A549 (cell line): ENCODE measurements around the gene BEND7. TPM values are rescaled to one million over a fixed set of nuclear protein-coding genes. Genes with fewer than 3 reads are reported as not detected.

Experiments used
- ATAC-seq, 2 experiments: fragments of 200-7000 bp in 1 of 2; fragments of >200 bp in 1 of 2; cut with Nextera tagmentation in 1 of 2; cut with Tn5 transposase in 1 of 2; 3 replicates each; pipeline versions ENCODE4 v1.8.0 to v1.9.1; 2018 to 2020; ENCODE audit warnings: mild to moderate bottlenecking in 1 of 2, moderate library complexity in 1 of 2
- CTCF ChIA-PET: fragments of 300-600 bp; sonication (Branson Sonifier 250); formaldehyde crosslinking; extraction: SDS; loops from one replicate; lab custom pipeline; 2021; ENCODE audit warnings: antibody characterized with exemption, inconsistent platforms; lab: Yijun Ruan, JAX
- POLR2A ChIA-PET: fragments of 350-600 bp; formaldehyde crosslinking; extraction: SDS; loops from one replicate; lab custom pipeline; 2021; ENCODE audit warnings: antibody characterized with exemption, inconsistent platforms; lab: Yijun Ruan, JAX
- DNase-seq, 2 experiments: peaks; one replicate each; pipeline versions ENCODE4 v3.0.0 to v3.0.0-alpha.2; 2011 to 2016; ENCODE audit warnings: low read depth in 1 of 2, low spot score in 1 of 2
- FAIRE-seq: peaks from 2 replicates; lab custom pipeline; 2011; peaks lifted over from hg19 to GRCh38; lab: Jason Lieb, UNC
- H3K27ac ChIP-seq, 2 experiments: fragments of >200 bp; sonication (Bioruptor Twin); formaldehyde crosslinking; 3 replicates each; pipeline ENCODE4 v1.5.1; 2016 to 2017
- H3K4me1 ChIP-seq: fragments of >200 bp; sonication (Bioruptor Twin); formaldehyde crosslinking; 3 replicates; pipeline ENCODE4 v1.6.1; 2016
- H3K4me2 ChIP-seq: fragments of >200 bp; sonication (Bioruptor Twin); formaldehyde crosslinking; 3 replicates; pipeline ENCODE4 v1.6.1; 2016
- H3K4me3 ChIP-seq: fragments of >200 bp; sonication (Bioruptor Twin); formaldehyde crosslinking; 3 replicates; pipeline ENCODE4 v1.5.1; 2016
- H3K9me3 ChIP-seq: fragments of >200 bp; sonication (Bioruptor Twin); formaldehyde crosslinking; 3 replicates; pipeline ENCODE4 v1.6.1; 2016
- CHD2 ChIP-seq: fragments of 150-350 bp; IDR thresholded peaks from 2 replicates; pipeline ENCODE4 v1.6.1; 2014; ENCODE audit warnings: low read length; ENCODE audit not compliant: partially characterized antibody
- FOSB ChIP-seq: fragments of 250-450 bp; sonication (Bioruptor Pico); IDR thresholded peaks from 2 replicates; pipeline ENCODE4 v1.5.0; 2020; ENCODE audit warnings: mild to moderate bottlenecking, moderate library complexity
- FOSL2 ChIP-seq, 2 experiments: fragments of 450-650 bp in 1 of 2; fragments of >200 bp in 1 of 2; sonication (Bioruptor Twin) in 1 of 2; formaldehyde crosslinking; IDR thresholded peaks; 2 replicates each; pipeline versions ENCODE4 v1.5.0 to v1.6.1; 2016 to 2020; ENCODE audit warnings: mild to moderate bottlenecking in 1 of 2, moderate library complexity in 1 of 2
- HOXA7 ChIP-seq: fragments of 250-450 bp; sonication (Bioruptor Pico); IDR thresholded peaks from 2 replicates; pipeline ENCODE4 v1.5.0; 2020; ENCODE audit warnings: mild to moderate bottlenecking, moderate library complexity
- MAFK ChIP-seq: fragments of 450-650 bp; IDR thresholded peaks from 2 replicates; pipeline ENCODE4 v1.6.1; 2014; ENCODE audit not compliant: partially characterized antibody
- RCOR1 ChIP-seq: fragments of 150-350 bp; IDR thresholded peaks from 2 replicates; pipeline ENCODE4 v1.6.1; 2014; ENCODE audit warnings: antibody characterized with exemption, low read length, low read depth
- RFX5 ChIP-seq: fragments of 450-650 bp; IDR thresholded peaks from 2 replicates; pipeline ENCODE4 v1.7.1; 2014; ENCODE audit warnings: antibody characterized with exemption, mild to moderate bottlenecking, moderate library complexity
- TP53 ChIP-seq: fragments of 250-450 bp; sonication (Bioruptor Pico); IDR thresholded peaks from 2 replicates; pipeline ENCODE4 v1.5.0; 2021; ENCODE audit warnings: mild to moderate bottlenecking, moderate library complexity
- WGBS: methylation state at CpG from one replicate; pipeline ENCODE4 v1.1.6; 2017; ENCODE audit errors: missing lambda C conversion rate; 5-methylcytosine and 5-hydroxymethylcytosine counted together
- polyA plus RNA-seq, 4 experiments: library from polyadenylated mRNA; depleted of rRNA in 3 of 4; stranded (reverse); fragments of >200 nt; fragmentation: RNase III in 1 of 4; extraction: RNeasy Plus Mini Kit Qiagen cat#74134 plus additional on column Dnase treatment in 1 of 4; gene quantifications; 2 replicates in 3 of 4; 3 replicates in 1 of 4; pipeline ENCODE4 v1.2.3, GENCODE V29; 2011 to 2017
- small RNA-seq, 6 experiments: library from RNA; depleted of rRNA; stranded (forward); fragments of <200 nt; gene quantifications; one replicate each; pipeline ENCODE3, GENCODE V24; 2012

The BEND7 gene
- polyA plus RNA-seq, 2 of the 4 experiments (the other 2 are of a cell fraction) = 7.9 to 12.2 TPM

GRCh38 chr10:13393640-13394039 lies 135.2 kb downstream of the BEND7 start:
- FAIRE-seq = no peak
- ATAC-seq = no peak
- no peak overlapping the region for H3K4me3 ChIP-seq
- H3K4me1 ChIP-seq = no peaks in the 10 kb centered on the region
- H3K9me3 ChIP-seq = no peaks in the 10 kb centered on the region
- DNase-seq = no peak
- TF ChIP-seq HOXA7 (CRISPR knock-in tag) (no peak), TP53 (no peak), RFX5 (no peak), FOSB (CRISPR knock-in tag) (no peak), FOSL2 (IDR thresholded peaks at IDR 0.05) (no peak), FOSL2 (CRISPR knock-in tag; IDR thresholded peaks at IDR 0.05) (no peak)
- ChIA-PET CTCF (interaction anchor here (0.9 kb wide), 1 partner anchor 47 kb away, joined by 4 read pairs; no protein-coding TSS in a partner anchor), POLR2A (no interaction called here)
- no peak overlapping the region for H3K4me2 ChIP-seq
- 34% methylated on average over 4 of the region's 4 CpGs for WGBS
- H3K27ac ChIP-seq = no peak overlapping the region

GRCh38 chr10:13392701-13393100 lies 136.1 kb downstream of the BEND7 start:
- TF ChIP-seq CHD2 = no peak
- TF ChIP-seq RCOR1 = no peak
- TF ChIP-seq MAFK = peak; percentile 60
- CTCF ChIA-PET = interaction anchor here (1.6 kb wide), 1 partner anchor 21 kb away, joined by 7 read pairs; no protein-coding TSS in a partner anchor
- no peaks in the 10 kb centered on the region for H3K9me3 ChIP-seq
- no peak overlapping the region for H3K4me3 ChIP-seq
- FAIRE-seq = no peak
- H3K4me2 ChIP-seq = no peak overlapping the region
- H3K27ac ChIP-seq = no peak overlapping the region
- DNase-seq = no peak
- 38% methylated on average over 5 of the region's 5 CpGs for WGBS
- POLR2A ChIA-PET = no interaction called here
- no peaks in the 10 kb centered on the region for H3K4me1 ChIP-seq
- no peak for ATAC-seq

Small RNA genes lying within 50 kb of the gene (small RNA-seq; reads per million reads assigned to genes)
- 0 reads per million in 6 experiments for gene RF00019

Other genes with a start within 250 kb of the BEND7 start
- 25.6 and 28.0 TPM in 2 replicates for gene PHYH, start 228.9 kb downstream of the BEND7 start, polyA plus RNA-seq (2011; rRNA removed)
- gene PHYH, start 228.9 kb downstream of the BEND7 start, polyA plus RNA-seq (2017; fragmentation: RNase III; extraction: RNeasy Plus Mini Kit Qiagen cat#74134 plus additional on column Dnase treatment) = 26.3 to 28.3 TPM (median 26.6 TPM) in 3 replicates
- gene SEPHS1, start 180.7 kb downstream of the BEND7 start, polyA plus RNA-seq (2011; rRNA removed) = 114 and 124 TPM in 2 replicates
- gene SEPHS1, start 180.7 kb downstream of the BEND7 start, polyA plus RNA-seq (2017; fragmentation: RNase III; extraction: RNeasy Plus Mini Kit Qiagen cat#74134 plus additional on column Dnase treatment) = 71.4 to 82.5 TPM (median 78.6 TPM) in 3 replicates
- gene PRPF18, start 58.0 kb upstream of the BEND7 start, polyA plus RNA-seq (2011; rRNA removed) = 21.5 and 39.6 TPM in 2 replicates
- 22.0 to 22.8 TPM (median 22.3 TPM) in 3 replicates for gene PRPF18, start 58.0 kb upstream of the BEND7 start, polyA plus RNA-seq (2017; fragmentation: RNase III; extraction: RNeasy Plus Mini Kit Qiagen cat#74134 plus additional on column Dnase treatment)